Sigmoid colon (tissue), 4 donors: Measurements from ENCODE around the gene SF1.

Experiments used
- CTCF ChIP-seq, 4 experiments: fragments of 450-650 bp in 3 of 4; fragments of 200-600 bp in 1 of 4; IDR thresholded peaks; one replicate each; pipeline ENCODE4 v1.5.1; 2016 to 2019; ENCODE audit warnings: antibody characterized with exemption in 4 of 4, mild to moderate bottlenecking in 3 of 4, moderate library complexity in 2 of 4
- EP300 ChIP-seq, 4 donors: sonication (generic); formaldehyde crosslinking; IDR thresholded peaks; one replicate each; pipeline ENCODE4 v1.6.1; 2017; ENCODE audit warnings: antibody characterized with exemption in 4 of 4
- POLR2A ChIP-seq, 2 donors: fragments of 450-650 bp; IDR thresholded peaks; one replicate each; pipeline ENCODE4 v1.6.1; 2016; ENCODE audit warnings: antibody characterized with exemption in 2 of 2, mild to moderate bottlenecking in 2 of 2, moderate library complexity in 2 of 2
- POLR2AphosphoS5 ChIP-seq, 4 donors: sonication (generic); formaldehyde crosslinking; IDR thresholded peaks; one replicate each; pipeline ENCODE4 v1.6.1; 2017; ENCODE audit warnings: antibody characterized with exemption in 4 of 4

- TF ChIP-seq CTCF (IDR thresholded peaks at IDR 0.05) (no peak), POLR2A (IDR thresholded peaks at IDR 0.05) (no peak), POLR2AphosphoS5 (IDR thresholded peaks at IDR 0.05) (no peak), EP300 (IDR thresholded peaks at IDR 0.05) (no peak)
Measured at GRCh38 chr11:64774144-64774543, 4.2 kb downstream of the SF1 start.
